ENCODE data around the gene CRACR2A.

Gene CRACR2A

GRCh38 chr12:3571323-3571722 lies 181.6 kb downstream of the CRACR2A start:
- in situ Hi-C loops (cut with MboI; ENCODE audit: low pct_unique_long_range_greater_than_20kb, low sequenced_read_pairs, unreplicated experiment) = no loop called here
- TF ChIP-seq CTCF (IDR thresholded peaks at IDR 0.05; ENCODE audit: extremely low read depth, insufficient read depth, missing control alignments) = no peak
- DNase-seq (ENCODE audit: low spot score) = no peak

- in situ Hi-C loops (cut with MboI; ENCODE audit: low pct_unique_long_range_greater_than_20kb, low sequenced_read_pairs, unreplicated experiment) = no loop called here
- DNase-seq (ENCODE audit: low spot score) = no peak
- no peak for TF ChIP-seq CTCF (IDR thresholded peaks at IDR 0.05; ENCODE audit: extremely low read depth, insufficient read depth, missing control alignments)
Measured at GRCh38 chr12:3568695-3569094, 184.2 kb downstream of the CRACR2A start.

GRCh38 chr12:3565985-3566384 lies 186.9 kb downstream of the CRACR2A start:
- TF ChIP-seq CTCF (IDR thresholded peaks at IDR 0.05; ENCODE audit: extremely low read depth, insufficient read depth, missing control alignments) = no peak
- no peak for DNase-seq (ENCODE audit: low spot score)
- in situ Hi-C loops (cut with MboI; ENCODE audit: low pct_unique_long_range_greater_than_20kb, low sequenced_read_pairs, unreplicated experiment) = no loop called here

All from GM13977 (cell line).